MM.1S (cell line): Measurements from ENCODE around the gene KAT5.

Experiments
- CTCF ChIP-seq: fragments of 300-600 bp; sonication (generic); IDR thresholded peaks from 2 replicates; pipeline ENCODE4 v1.5.1; 2016; ENCODE audit warnings: antibody characterized with exemption, low read length, mixed read lengths
- EZH2 ChIP-seq: fragments of 300-600 bp; sonication (generic); optimal IDR thresholded peaks from 2 replicates; pipeline ENCODE3; 2017; ENCODE audit warnings: low read depth, mild to moderate bottlenecking, antibody characterized with exemption, low read length, mixed read lengths

GRCh38 chr11:65710421-65710820 is 1.6 kb upstream of the KAT5 start:
- TF ChIP-seq CTCF (no peak), EZH2 (no peak)
